Prostate gland (tissue), 2 donors: Measurements from ENCODE around the gene COPS8.

Experiments
- CTCF ChIP-seq, 4 experiments: fragments of 200-600 bp in 2 of 4; fragments of 450-650 bp in 2 of 4; sonication (generic) in 2 of 4; IDR thresholded peaks; 1 replicate in 3 of 4; 2 replicates in 1 of 4; pipeline ENCODE4 v1.5.1; 2016 to 2019; ENCODE audit warnings: antibody characterized with exemption in 4 of 4, mild to moderate bottlenecking in 2 of 4, moderate library complexity in 2 of 4
- POLR2A ChIP-seq: fragments of 450-650 bp; IDR thresholded peaks from one replicate; pipeline ENCODE4 v1.6.1; 2016; ENCODE audit warnings: antibody characterized with exemption, mild to moderate bottlenecking
- POLR2AphosphoS5 ChIP-seq: sonication (generic); formaldehyde crosslinking; IDR thresholded peaks from one replicate; pipeline ENCODE4 v1.6.1; 2017; ENCODE audit warnings: antibody characterized with exemption

- TF ChIP-seq POLR2AphosphoS5 (no peak), CTCF (IDR thresholded peaks at IDR 0.05) (no peak), POLR2A (no peak)
Observed at GRCh38 chr2:237118025-237118424, 32.3 kb downstream of the COPS8 start.
